HG03108 (cell line): Measurements from ENCODE around the gene GRAPL.
A peak's percentile ranks its signal among the peaks of the same experiment; 100 is the strongest.
"Not testable (repeated sequence)": the region's sequence is repeated elsewhere in the genome, so short reads cannot be mapped to it uniquely, and the experiment has no call there.

Experiments used
- ATAC-seq: cut with Tn5 transposase; IDR thresholded peaks from one replicate; pipeline ENCODE4 v1.9.1; 2021; ENCODE audit warnings: moderate library complexity; ENCODE audit not compliant: unreplicated experiment

GRAPL gene

GRCh38 chr17:19187883-19188869 is 60.8 kb downstream of the GRAPL start:
- ATAC-seq, result peak; percentile 41

DNA sequence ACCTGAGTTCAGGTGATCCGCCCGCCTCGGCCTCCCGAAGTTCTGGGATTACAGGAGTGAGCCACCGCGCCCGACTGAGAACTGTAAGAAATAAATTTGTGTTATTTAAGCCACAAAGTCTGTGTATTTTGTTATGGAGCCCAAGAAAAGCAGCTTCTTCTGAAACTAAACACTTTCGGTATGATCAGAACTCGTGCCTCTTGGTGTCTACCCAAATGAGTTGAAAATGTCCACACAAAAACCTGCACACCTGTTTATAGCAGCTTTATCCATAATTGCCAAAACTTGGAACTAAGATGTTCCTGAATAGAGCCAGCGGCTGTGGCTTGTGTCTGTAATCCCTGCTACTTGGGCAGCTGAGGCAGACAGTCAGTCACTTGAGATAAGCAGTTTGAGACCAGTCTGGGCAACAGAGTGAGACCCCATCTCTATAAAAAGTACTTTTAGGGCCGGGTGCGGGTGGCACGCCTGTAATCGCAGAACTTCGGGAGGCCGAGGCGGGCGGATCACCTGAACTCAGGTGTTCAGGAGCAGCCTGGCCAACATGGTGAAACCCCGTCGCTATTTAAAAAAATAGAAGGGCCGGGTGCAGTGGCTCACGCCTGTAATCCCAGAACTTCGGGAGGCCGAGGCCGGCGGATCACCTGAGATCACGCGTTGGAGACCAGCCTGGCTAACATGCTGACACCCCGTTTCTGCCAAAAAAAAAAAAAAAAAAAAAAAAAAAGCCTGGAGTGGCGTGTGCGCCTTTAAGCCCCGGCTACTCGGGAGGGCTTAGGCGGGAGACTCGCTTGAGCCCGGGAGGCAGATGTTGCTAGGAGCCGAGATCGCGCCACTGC is 61.7 kb downstream of the GRAPL start:
- peak; percentile 71 for ATAC-seq

- not testable (repeated sequence) for ATAC-seq
Observed at GRCh38 chr17:19189781-19190405, 62.5 kb downstream of the GRAPL start.

GRCh38 chr17:19196382-19197204 is 69.2 kb downstream of the GRAPL start:
- peak; percentile 90 for ATAC-seq

DNA sequence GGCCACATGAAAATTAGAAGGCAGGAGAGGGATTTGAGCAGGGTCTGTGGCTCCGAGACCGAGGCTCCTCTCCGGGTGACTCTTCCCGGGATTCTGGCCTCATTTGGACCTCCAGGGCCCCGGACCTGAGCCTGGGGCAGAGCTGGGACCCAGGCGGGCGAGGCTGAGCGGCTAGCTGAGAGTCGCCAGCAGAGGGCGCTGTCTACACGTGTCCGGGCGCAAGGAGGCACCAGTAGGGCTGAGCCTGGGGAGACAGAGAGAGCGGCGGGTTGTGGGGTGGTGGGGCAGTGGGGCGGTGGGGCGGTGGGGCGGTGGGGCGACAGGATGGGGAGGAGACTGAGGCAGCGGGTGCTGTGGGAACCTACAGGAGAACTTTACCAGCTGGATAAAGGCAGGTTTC is 75.1 kb downstream of the GRAPL start:
- ATAC-seq, result peak; percentile 66

- not testable (repeated sequence) for ATAC-seq
Observed at GRCh38 chr17:19203429-19203828, 76.0 kb downstream of the GRAPL start.
